ENCODE measurements around the gene RNF114.
A peak's percentile ranks its signal among the peaks of the same experiment; 100 is the strongest.

The RNF114 gene

DNA sequence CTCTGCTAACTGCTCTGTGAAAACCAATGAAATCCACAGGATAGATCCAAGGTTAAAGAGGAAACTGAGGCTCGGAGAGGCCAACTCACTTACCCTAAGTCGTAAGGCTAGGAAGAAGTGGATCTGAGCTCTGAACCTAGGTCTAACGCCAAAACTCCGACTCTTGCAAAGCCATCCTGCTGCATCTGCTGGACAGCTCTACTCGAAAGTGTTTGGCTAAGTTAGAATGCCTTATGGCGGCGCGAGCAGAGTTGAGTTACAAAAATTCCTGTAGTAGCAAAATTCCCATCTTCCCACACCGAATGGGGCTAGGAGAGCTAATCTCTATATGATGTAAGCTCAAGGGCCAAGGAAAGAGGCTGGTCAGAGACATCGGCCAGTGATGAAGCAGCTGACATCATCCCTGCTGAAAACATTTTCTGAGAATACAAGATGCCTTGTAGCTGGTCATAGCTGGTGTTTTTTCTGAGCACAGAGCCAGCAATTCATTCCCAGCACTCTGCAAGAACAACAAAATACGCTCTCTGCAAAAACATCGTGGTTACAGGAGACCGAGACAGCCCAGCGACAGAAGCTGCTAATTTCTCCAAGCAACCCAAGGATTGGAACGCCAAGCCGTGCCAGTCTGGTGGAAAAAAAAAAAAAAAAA, 22.7 kb upstream of the RNF114 start:
- no peak for TF ChIP-seq TAF1 (IDR thresholded peaks at IDR 0.05; ENCODE audit: borderline replicate concordance, insufficient read depth, low read length)
- TF ChIP-seq REST (IDR thresholded peaks at IDR 0.05; ENCODE audit: insufficient read depth in 1 of 2, low read depth in 2 of 2, low read length in 2 of 2): peak in 1 of 2 experiments; percentile 79; a peak in 2 of 4 replicates
- TF ChIP-seq POLR2AphosphoS5 (IDR thresholded peaks at IDR 0.05; ENCODE audit: low read depth, low read length): no peak
- TF ChIP-seq SIN3A (IDR thresholded peaks at IDR 0.05; ENCODE audit: borderline replicate concordance, insufficient read depth, low read length): no peak
- TF ChIP-seq FOXP2 (optimal IDR thresholded peaks at IDR 0.05; ENCODE audit: borderline replicate concordance, extremely low read depth, extremely low read length, insufficient read depth): no peak

DNA sequence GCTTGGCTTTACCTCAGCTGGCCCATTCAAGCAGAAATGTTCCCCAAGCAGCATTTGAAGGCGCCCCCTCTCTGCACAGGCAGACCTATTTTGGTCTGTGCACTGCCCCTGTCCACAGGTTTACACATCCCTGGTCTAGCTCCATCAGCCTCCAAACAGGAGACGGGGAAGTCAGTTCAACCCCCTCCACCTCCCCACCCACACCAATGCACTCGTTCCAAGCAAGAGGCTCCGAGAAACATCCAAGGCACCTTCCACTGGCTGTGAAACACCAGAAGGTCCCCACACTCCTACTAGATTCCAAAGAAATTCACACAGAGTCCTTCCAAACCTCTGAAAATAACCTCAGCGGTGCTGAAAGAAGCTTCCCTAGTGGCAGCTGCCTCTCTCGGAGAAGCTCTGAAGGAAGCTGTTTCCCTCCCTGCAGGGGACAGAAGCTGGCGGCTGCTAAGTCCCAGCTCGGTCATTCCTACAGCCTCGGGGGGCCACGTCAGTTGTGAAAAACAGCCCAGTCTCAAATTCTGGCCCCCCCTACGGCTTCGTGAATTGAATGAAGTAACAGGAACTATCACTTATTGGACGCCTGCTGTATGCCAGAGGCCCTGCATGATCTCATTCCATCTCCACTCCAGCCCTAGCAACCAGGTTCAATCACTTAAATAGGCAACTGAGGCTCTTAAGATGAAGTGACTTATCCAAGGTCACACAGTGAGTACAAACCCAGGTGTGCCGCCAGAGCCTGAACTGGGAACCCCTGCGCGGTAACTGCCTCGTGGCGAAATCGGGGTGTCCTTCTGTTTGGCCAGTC, 21.7 kb upstream of the RNF114 start:
- TF ChIP-seq POLR2AphosphoS5 (IDR thresholded peaks at IDR 0.05; ENCODE audit: low read depth, low read length) (no peak), SIN3A (IDR thresholded peaks at IDR 0.05; ENCODE audit: borderline replicate concordance, insufficient read depth, low read length) (no peak), REST (IDR thresholded peaks at IDR 0.05; ENCODE audit: insufficient read depth in 1 of 2, low read depth in 2 of 2, low read length in 2 of 2) (no peak), FOXP2 (optimal IDR thresholded peaks at IDR 0.05; ENCODE audit: borderline replicate concordance, extremely low read depth, extremely low read length, insufficient read depth) (no peak), TAF1 (IDR thresholded peaks at IDR 0.05; ENCODE audit: borderline replicate concordance, insufficient read depth, low read length) (no peak)

DNA sequence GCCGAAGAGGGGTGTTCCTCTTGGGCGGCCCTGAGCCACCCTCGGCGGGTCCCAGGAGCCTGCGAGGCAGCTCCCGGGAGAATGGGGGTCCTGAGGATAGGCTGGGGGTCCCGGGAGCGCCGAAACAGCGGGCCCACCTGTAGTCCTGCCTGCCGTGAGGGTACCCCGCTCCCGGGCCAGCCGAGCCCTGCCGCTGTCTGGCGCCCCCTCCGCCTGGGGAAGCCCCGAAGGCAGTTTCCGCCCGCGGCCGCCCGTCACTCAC, 21.1 kb upstream of the RNF114 start:
- TF ChIP-seq POLR2AphosphoS5 (IDR thresholded peaks at IDR 0.05; ENCODE audit: low read depth, low read length) (no peak), FOXP2 (optimal IDR thresholded peaks at IDR 0.05; ENCODE audit: borderline replicate concordance, extremely low read depth, extremely low read length, insufficient read depth) (no peak)

- 0 out of 4 replicates have a peak, but pooled peaks of 1 of the 2 experiments have one; percentile 4 for TF ChIP-seq REST (IDR thresholded peaks at IDR 0.05; ENCODE audit: insufficient read depth in 1 of 2, low read depth in 2 of 2, low read length in 2 of 2)
- no peak for TF ChIP-seq SIN3A (IDR thresholded peaks at IDR 0.05; ENCODE audit: borderline replicate concordance, insufficient read depth, low read length)
- peak; percentile 45; the same call in 1 of the 2 replicates for TF ChIP-seq TAF1 (IDR thresholded peaks at IDR 0.05; ENCODE audit: borderline replicate concordance, insufficient read depth, low read length)
- TF ChIP-seq POLR2AphosphoS5 (IDR thresholded peaks at IDR 0.05; ENCODE audit: low read depth, low read length): peak; percentile 68
- TF ChIP-seq FOXP2 (optimal IDR thresholded peaks at IDR 0.05; ENCODE audit: borderline replicate concordance, extremely low read depth, extremely low read length, insufficient read depth): peak; percentile 68
Observed at GRCh38 chr20:49915380-49916145, 20.6 kb upstream of the RNF114 start, which contains the start of gene SPATA2. SPATA2 (minus strand) TSS chr20:49915529; CDS start chr20:49908490, 7,039 bp downstream.
